Hematopoietic multipotent progenitor cell treated with erythropoietin and hydrocortisone succinate and interleukin-3 and kit ligand, for 6 days (in vitro differentiated cells): ENCODE data around the gene SACM1L.
"Not testable (repeated sequence)": the region's sequence is repeated elsewhere in the genome, so short reads cannot be mapped to it uniquely, and the experiment has no call there.

Experiments used
- DNase-seq: peaks from one replicate; pipeline ENCODE4 v3.0.0-alpha.2; 2015

Gene SACM1L

DNA sequence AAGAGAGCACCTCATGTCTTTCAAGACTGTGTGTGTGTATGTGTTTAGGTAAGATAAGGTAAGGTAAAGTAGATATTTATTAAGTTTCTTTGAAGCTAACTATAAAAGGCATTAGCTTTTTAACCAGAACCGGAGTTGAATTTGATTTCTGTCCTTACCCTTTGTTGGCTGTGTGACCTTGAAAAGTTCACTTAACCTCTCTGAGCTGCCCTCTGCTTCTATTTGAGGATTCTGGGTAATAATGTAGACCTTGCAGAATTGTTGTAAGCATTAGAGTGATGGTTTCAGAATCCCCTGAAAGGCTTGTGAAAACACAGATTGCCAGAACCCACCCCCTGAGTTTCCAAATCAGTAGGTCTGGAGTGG is 21.6 kb upstream of the SACM1L start:
- no peak for DNase-seq

DNA sequence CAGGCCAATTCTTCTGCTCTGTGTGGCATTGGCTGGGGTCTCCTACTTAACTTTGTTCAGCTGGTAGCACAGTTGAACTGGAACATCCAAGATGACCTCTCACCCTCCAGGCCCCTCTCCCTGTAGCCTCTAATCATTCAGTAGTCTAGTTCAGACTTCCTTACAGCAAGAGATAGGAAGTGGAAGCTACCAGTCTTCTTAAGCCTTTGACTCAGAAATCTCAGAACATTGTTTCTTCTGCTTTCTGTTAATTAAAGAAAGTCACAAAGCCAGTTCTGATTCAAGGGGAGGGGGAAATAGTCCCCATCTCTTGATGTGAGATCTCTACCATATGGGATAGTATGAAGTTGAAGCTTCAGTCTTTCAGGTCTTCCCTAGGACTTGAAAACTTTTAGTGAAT is 18.8 kb upstream of the SACM1L start:
- no peak for DNase-seq

DNA sequence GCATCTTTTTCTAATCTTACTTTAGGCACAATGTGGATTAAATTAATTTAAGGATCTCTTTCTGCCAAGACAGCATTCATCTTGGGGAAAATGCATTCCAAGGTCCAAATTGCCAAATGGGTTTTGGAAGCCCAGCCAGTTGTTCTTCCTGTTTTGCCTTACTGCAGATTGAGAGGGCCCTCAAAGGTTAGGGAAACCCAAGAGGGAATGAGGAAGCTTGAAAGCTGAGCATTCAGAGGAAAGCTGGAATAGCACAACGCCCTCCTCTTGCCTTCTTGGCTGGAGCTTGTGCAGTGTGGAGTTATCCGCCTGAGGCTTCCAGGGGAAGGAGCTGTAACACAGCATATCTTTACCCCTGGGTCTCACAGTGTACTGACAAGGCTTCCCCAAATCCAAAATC is 18.2 kb upstream of the SACM1L start:
- no peak for DNase-seq

DNA sequence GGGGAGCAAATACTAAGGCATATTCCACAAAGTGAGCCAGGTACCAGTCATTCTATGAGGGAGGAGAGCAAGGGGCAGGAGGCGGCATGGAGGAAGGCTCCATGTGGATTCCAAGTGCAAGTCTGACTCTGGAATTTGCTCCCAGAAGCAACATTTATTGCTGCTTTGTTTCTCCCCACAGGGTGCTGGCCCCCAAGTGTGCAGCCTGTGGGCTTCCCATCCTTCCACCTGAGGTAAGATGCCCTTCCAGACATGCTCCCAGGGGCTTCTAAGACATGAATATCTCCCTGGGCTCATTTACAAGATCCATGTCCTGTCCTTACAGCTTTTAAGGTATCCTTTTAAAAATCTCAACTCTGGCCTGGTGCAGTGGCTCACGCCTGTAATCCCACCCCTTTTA is 15.9 kb upstream of the SACM1L start:
- no peak for DNase-seq

DNA sequence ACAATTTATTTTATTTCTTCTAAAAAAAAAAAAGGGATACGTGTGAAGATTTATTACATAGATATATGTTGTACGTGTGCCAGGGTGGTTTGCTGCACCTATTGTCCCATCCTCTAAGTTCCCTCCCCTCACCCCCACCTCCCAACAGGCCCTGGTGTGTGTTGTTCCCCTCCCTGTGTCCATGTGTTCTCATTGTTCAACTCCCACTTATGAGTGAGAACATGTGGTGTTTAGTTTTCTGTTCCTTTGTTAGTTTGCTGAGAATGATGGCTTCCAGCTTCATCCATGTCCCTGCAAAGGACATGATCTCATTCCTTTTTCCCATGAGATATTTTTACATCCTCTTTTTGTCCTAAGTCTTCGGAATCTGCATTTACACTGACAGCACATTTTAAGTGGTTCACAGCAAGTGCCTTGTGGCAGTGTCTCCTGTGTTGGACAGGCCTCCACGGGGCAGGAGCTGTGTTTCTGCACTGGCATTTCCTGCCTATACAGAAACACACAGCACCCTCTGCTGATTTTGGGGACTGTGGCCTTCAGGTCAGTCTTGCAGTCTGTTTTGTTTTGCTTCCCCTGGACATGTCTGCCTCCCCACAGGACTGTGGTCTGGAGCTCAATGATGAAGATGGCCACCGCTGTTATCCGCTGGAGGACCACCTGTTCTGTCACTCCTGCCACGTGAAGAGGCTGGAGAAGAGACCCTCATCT is 12.7 kb upstream of the SACM1L start:
- DNase-seq, result no peak

DNA sequence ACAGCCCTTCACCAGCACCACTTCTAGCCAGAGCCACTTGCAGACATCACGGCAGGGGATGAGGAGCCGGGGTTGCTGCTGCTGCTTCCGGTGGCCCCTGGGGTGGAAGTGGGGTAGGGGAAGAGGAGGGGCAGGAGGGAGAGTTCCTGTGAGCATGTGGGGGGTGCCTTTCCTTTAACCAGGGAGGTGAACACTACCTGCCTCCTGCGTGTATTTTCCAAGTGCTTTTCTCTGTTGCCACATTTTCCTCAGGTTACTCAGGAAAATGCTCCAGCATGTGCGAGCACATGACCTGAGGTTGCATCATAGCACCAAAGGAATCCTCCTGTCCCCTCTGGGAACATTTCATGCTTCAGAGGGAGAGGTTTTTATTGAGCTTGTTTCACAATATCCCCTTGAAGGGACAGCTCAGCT is 12.2 kb upstream of the SACM1L start:
- DNase-seq, result peak; percentile 21

DNA sequence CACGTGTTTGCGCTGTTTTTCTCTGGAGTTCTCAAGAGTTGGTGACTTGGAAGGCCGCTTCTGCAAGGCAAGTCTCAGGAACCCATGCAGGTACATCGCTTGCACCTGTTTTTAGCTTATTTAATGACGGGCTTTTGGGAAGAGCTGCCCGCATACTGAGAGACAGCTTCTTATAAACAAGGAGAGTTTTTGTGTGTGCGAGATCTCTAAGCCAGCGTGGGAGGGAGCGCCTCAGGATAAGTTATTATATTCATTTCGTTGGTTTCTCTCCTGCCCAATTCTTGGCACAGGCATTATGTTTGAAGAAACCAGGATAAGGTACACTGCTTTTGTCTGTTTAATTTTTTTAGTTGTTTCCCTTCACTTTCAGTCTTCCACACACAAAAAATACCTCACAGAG is 11.4 kb upstream of the SACM1L start:
- no peak for DNase-seq

DNA sequence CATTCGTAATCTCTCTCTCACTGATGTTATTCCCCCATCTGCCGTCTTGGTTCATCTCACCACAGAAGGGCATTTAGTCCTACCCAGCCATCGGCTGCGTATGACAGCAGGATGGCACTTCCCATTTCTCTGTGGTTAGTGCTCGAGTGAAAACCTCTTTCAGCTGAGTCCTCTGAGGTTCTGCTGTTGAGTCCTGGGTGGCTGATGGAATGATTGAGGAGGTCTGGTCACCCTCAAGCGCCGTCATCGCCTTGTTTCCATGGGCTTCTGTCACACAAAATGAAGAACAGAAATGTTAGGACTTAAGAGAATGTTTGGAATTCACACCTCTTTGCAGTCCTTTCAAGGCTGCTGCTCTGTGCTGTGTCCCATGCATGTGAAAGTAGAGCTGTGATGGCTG is 9.4 kb upstream of the SACM1L start:
- DNase-seq, result peak; percentile 67

DNA sequence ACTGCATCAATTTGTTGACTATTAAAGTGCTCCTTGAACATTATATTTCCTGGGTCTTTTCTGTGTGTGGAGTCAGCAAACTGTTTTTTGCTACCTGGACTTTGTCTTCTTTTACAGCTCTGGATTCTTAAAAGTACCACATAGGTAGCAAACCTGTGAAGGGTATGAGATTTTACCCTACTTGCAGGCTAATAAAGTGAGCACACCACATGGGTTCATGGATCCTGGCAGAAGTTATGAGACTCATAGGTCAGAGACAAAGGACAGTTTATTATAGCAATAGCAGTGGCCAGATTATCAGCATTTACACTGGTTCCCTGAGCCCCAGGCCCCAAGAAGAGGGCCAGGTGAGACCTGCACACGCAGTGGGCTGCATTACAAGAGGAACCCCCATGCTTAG is 8.0 kb upstream of the SACM1L start:
- no peak for DNase-seq

DNA sequence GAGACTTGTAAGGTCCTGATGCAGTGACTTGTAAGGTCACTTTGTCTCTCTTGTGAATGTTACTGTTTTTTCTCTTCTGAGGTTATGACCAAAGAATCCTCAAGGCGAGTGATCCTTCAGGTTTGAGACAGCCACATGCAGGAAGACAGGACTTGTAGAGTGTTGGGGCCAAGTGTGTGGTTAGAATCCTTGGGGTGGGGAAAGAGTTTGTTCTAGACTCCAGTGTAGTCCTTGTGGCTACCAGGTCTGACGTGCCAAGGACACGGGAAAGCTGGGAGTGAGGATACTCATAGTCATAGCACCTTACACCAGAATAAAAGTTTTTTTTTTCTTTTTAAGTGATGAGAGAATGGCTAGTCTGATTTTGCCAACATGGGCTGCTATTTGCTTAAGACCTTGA is 7.3 kb upstream of the SACM1L start:
- DNase-seq, result no peak

DNA sequence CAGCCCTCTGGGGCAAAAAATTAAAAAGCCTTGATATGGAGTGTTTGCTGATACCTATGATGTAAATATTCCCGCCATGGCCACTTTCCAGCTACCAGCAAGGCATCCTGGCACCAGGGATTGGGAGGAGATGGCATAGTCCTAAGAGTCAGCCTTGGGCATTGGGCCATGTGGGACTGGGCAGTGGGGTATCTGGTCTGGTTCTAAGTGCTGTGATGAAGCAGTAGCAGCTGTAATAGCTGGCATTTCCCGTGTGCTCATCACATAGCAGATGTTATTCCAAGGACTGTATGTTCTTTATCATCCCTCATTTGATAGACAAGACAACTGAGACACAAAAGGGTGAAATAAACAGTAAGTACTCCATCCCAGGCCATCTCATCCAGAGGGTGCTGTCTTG is 6.9 kb upstream of the SACM1L start:
- no peak for DNase-seq

DNA sequence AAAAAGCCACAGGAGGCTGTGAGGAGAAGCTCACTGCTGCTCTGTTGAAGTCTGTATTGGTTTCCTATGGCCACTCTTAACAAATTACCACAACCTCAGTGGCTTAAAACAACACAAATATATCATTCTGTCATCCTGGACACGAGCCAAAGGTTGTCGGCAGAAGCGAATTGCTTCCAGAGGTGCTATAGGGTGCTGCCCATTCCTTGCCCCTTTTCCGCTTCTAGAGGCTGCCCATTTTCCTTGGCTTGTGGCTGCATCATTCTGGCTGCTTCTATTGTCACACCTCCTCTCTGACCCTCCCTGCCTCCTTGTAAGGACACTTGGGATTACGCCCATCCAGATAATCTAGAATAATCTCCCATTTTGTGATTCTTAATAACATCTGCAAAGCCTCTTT is 6.4 kb upstream of the SACM1L start:
- DNase-seq, result no peak

DNA sequence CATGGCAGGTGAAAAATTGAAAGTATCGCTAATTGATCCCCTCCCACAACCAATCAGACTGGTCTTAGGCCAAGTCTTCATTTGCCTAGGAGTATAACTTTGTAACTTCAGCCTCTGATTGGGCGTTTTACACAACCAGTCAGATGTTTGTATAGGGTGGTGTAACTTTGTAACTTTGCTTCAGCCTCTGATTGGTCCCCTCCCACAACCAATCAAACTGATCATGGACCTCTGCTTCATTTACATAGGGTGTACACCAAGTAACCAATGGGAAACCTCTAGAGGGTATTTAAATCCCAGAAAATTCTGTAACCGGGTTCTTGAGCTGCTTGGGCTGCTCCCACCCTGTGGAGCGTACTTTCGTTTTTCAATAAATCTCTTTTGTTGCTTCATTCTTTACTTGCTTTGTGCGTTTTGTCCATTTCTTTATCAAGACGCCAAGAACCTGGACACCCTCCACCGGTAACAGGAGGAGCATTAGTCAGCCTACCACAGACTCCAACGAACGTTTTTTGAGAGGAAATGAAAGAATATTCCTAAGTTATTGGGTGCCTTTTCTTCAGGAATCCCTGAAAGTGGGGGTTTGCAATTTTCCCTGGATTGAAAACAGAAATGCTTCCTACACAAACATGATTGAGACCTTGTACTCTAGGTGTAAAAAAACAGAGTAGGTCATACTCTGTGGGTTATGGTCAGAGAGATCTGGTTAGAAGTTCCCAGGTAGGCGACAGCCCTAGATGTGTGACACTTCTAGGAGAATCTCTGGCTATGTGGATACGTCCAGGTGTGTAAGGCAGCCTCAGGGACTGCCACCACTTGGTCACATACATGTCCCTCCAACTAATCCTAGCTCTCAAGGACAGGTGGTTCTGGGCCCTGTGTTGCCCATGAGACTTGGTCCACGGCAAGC is 5.5 kb upstream of the SACM1L start:
- no peak for DNase-seq

DNA sequence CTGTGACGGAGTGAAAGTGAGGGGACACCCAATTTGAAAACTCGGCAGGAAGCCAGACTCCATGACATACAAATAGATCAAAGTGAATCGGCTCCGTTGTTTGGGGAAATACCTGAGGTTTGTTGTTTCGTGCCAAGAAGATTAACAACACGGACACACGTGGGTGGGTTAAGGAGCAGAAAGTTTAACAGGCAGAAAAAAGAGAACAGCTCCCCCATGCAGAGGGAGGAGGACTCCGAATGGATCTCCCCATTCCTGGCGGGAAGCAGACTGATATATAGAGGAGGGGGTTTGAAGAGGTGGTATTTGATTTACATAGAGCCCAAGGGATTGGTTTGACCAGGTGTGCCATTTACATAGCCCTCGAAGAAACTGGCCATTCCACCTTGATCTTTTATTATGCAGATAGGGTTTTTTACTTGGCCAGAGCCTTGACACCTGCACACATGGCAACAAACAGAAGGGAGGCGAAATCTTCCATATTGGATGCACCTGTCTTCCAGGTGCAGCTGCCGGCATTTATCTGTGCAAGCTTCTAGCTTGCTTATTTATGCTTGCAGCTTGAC is 4.8 kb upstream of the SACM1L start:
- DNase-seq, result no peak

DNA sequence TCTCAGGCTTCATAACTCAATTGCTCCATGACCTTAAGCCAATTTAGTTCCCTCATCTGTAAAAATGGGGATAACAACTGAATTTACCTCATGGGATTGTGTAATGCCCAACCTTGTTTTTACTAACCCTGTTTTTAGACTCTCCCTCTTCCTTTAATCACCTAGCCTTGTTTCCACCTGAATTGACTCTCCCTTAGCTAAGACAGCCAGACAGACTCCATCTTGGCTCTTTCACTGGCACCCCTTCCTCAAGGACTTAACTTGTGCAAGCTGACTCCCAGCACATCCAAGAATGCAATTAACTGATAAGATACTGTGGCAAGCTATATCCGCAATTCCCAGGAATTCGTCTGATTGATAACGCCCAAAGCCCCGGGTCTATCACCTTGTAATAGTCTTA is 3.5 kb upstream of the SACM1L start:
- not testable (repeated sequence) for DNase-seq

DNA sequence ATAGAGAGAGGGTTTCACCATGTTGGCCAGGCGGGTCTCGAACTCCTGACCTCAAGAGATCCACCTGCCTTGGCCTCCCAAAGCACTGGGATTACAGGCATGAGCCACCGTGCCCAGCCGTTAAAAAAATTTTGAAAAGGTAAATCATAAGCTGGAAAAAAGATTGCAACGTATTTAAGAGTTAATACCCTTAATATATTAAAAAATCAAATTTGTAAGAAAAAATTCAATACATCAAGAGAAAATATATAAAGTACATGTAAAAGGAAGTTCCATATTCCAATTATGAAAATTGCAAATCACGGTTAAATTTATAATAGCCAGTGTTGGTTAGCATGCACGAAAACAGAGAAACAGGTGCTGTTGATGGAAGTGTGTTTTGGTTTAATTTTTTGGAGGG is 2.3 kb upstream of the SACM1L start:
- no peak for DNase-seq

DNA sequence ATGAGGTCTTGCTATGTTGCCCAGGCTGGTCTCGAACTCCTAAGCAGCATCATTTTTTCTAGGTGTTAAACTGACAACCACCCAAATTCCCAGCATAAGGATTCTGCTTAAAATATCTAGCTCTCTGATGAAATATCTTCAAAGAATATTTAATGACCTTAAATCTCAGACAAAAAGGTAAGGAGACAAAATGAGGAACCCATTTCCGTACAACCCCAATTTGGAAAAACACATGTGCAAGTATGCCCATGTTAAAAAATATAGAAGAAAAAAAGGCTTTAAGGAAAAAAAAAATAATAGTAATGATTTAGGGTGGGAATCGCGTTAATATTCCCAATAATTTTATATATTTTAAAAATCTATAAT is 1.4 kb upstream of the SACM1L start:
- DNase-seq, result peak; percentile 37

DNA sequence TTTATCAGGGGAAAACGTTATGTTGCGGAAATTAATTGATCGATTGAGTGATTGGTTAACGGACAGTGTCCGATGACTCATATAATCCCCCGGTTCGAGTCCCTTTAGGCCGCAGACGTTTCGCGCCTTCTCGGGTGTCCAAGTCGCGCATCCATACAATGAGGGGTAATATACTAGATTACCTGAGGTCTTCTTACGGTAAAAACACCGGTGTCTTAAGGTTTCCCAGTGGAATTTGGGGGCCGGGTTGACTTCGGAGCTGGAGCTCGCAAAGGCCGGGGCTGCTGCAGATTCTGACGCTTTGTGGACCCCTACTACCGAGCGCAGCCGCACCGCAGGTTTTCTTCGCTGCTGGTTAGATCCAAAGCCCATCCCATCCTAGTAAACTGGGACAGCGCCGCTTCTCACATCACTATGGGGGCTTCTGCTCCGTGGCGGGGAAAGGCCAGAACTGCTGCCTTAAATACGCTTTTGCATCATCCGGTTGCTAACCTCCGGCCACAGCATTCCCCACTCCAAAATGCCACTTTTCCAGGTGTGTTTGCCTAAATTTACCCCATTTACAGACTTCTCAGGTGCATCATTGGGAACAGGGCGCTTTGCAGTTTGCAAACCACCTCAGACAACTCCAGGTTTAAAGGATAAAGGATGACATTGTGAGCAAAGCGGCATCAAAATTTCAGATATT is 858 bp upstream of the SACM1L start:
- DNase-seq, result peak; percentile 84

DNA sequence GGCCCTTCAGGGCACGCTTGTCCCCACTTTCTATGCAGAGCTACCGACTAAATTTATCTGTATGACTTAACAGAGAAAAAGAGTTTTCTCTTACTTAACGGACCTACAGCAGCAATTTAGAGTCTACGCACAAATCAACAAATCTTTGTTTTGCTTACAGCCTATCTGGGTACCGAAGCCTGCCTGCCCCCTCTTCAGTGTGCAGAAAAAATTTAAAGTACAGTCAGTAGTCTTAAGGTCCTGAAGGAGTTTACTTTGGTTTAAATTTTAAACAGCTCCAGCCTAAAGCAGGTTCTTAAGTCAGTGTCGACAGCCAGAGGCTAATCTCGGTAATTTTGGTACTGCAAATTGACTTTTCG is 570 bp downstream of the SACM1L start:
- peak; percentile 16 for DNase-seq

DNA sequence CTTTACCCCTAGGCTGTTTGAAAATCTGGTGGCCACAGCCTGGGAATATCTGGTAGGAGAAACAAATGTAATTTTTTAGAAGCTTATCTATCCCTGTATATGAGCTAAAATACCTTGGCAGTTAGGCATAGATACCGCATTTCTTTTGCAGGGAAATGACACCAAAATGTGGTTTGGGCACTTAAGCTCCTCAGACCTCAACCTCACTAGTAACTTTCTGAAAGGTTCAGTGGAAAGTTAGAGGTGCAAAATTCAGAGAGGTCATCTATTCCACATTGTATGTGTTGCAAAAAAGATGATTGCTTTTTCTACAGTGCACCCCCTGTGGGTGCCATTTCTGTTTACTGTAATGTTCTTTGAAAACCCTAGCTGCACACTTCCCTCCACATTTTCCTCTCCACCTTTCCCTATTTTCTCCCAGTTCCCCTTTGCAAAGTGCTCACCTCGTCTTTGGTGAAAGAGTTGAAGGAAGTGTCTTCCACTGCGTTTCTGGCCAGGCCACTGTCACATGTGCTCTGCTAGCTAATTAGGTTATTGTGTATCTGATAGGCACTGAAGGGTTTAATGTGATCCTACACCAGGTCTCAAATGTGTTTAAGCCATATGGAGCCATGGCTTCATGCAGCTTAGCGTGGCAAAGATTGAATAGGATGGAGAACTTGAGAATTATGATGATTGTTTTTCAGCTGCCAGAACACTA is 1.3 kb downstream of the SACM1L start:
- peak; percentile 71 for DNase-seq

DNA sequence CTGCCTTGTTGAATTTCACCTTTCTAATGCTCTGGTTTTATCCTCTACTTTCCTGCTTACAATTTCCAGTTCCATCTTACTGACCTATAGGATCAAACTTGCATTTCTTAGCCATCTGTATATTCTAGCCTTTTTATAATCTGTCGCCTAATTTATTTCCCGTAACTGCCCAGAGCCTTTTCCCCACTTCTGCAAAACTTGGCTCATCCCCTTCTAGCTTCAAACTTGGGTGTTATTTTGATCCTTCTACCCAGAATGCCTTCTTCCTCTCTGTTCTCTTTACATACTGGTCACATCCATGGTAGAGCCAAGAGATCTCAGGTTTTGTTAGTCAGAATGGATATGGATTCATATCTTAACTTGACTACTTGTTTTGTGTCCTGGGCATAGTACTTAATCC is 2.6 kb downstream of the SACM1L start:
- DNase-seq, result no peak

DNA sequence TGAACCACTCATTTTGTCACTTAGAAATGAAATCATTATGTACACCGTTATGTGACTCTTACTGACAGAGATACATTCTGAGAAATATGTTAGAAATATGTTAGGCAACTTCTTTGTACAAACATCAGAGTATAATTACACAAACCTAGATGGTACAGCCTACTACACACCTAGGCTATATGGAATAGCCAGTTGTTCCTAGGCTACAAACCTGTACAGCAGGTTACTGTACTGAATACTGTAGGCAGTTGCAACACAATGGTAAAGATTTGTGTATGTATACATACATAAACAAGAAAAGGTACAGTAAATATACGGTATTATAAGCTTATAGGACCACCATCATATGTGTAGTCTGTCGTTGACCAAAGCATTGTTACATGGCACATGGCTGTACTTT is 3.7 kb downstream of the SACM1L start:
- no peak for DNase-seq

DNA sequence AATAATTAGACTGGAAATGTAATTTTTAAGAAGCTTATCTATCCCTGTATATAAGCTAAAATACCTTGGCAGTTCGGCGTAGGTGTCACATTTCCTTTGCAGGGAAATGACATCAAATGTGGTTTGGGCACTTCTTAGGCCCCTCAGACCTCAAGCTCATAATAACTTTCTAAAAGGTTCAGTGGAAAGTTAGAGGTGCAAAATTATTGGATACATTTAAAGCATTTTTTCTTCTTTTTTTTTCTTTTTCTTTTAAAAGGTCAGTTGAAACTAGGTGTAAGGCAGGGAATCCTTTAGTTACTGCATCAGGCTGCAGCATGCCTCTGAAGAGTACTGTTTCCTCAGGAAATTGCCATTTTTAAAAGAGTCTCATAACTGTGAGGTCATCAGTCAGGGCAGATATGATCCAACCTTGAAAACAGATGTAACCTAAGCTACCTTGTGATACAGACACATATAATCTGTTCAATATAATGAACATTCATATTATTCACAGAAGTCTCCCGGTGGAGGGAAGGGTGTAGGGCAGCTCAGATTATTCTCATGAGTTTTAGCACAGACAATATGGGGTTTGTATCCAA is 4.8 kb downstream of the SACM1L start:
- peak; percentile 40 for DNase-seq
